ENCODE measurements around the gene UNC5B.
"Not testable (repeated sequence)": the region's sequence is repeated elsewhere in the genome, so short reads cannot be mapped to it uniquely, and the experiment has no call there.

The UNC5B gene

DNA sequence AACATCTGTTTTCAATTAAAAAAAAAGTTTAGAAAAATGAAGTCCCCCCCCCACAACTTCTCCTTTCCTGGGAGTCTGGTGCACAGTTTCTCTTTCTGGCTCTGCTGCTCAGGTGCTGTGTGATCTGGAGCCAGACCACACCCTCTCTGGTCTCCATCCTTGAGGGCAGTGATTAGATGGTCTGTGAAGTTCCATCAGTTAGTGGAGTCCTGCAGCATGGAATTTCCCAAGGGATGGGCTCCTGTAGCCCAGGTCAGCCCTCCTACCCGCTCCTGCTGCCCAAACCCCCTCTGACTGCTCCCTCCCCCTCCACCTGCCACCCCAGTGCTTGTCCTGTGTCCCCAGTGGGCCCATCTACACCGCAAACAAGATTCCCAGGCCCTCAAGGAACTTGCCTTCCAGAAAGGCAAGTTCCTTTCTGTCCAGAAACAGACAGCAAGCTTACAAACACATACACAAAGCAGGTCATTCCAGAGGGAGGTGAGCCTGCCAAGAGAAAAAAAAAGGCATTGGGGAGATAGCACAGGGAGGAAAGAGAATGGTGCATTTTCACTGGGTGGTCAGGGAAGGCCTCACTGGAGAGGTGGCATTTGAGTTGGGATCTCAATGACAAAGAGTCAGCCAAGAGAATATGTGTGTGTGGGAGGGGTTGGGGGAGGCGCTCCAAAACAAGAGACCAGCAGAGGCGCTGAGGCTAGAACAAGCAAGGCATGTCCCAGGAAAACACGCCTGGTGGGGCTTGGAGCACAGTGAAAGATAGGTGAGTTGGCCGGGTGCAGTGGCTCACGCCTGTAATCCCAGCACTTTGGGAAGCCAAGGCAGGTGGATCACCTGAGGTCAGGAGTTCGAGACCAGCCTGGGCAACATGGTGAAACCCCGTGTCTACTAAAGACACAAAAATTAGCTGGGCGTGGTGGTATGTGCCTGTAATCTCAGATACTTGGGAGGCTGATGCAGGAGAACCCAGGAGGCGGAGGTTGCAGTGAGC is 57.2 kb downstream of the UNC5B start:
- DNase-seq: no peak

DNA sequence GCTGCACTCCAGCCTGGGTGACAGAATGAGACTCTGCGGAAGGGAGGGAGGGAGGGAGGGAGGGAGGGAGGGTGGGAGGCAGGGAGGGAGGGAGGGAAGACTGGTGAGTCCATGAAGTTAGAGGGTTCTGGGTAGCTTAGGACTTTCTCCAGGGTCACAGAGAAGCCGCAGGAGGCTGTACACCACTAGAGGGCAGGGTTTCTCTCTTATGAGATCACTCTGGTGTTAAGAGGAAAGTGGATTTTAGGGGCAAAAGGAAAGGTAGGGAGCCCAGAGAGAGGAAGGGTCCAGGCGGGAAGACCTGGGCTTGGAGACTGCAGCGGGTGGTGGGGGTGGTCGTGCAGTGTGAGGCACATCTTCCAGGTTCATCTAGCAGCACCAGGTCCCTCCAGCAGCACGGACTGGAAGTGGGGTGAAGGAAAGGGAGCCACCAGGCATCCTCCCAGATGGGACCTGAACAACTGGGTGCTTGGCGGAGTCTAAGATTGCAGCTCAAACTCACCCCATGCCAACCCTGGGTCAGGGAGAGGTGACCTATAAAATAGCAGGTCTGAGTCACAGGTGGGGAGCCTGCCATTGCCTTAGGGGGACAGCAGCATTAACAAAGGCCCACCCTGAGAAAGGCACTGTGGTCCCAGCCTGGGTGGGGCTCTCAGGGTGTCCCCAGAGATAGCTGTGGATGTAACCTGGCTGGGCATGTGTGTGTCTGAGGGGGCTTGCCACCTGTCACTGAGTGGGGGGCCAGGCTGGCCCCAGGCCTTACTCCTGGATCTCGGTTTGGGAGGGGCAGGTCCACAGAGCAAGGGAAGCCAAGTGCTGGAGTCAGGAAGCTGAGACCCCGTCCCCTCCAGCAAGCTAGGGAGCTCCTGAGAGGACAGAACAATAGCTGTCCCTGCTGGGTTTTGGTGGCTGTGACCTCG is 58.2 kb downstream of the UNC5B start:
- DNase-seq: peak in 1 of 2 experiments; percentile 24

DNA sequence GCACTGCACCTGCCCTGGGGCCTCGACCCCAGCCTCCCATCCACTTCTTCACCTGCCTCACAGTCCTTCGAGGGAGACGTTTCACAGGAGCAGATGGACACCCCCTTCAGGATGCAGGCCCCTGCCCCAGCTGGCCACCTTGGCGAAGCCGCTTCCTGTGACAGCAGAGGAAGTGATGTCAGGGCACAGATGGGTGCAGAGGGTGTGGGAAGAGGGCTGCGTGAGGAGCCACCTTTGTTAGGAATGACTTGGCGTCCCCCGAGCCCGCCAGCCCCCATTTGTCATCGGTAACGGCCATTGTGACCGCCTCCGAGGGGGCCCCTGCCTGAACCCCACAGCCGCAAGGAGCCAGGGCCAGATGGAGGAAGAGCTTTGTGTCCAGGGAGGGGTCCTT is 59.3 kb downstream of the UNC5B start:
- DNase-seq: peak in 1 of 2 experiments; percentile 15

- DNase-seq: no peak
These were observed 59.8 kb downstream of the UNC5B start for GRCh38 chr10:71272056-71272771.

DNA sequence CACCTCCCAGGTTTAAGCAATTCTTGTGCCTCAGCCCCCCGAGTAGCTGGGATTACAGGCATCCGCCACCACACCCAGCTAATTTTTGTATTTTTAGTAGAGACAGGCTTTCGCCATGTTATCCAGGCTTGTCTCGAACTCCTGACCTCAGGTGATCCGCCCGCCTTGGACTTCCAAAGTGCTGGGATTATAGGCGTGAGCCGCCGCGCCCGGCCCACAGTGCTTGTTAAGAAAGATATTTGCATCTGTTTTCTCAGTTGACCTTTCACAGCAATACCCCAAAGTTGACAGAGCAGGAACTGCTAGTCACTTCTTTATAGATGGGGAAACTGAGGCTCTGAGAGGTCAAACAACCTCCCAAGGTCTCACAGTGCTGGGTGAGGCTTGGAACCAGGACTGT is 60.6 kb downstream of the UNC5B start:
- DNase-seq: not testable (repeated sequence)

DNA sequence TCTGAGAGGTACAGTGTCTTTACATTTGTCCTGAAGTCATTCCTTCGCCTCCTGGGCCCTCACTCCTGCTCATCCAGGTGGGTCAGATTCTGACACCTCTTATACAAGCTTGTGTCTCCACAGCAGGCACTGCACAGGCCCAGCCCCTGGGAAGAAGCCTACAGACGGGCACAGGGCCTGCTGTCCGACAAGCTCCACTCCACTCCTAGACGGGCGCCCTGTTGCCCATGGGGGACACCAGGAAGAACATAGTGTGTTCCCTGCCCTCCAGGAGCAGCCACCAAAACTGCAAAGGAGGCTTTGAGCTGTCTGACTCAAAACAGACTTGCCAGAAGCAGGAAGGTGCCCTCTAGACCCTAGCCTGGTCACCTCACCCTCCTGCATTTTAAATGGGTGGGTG is 61.1 kb downstream of the UNC5B start:
- no peak for DNase-seq

DNA sequence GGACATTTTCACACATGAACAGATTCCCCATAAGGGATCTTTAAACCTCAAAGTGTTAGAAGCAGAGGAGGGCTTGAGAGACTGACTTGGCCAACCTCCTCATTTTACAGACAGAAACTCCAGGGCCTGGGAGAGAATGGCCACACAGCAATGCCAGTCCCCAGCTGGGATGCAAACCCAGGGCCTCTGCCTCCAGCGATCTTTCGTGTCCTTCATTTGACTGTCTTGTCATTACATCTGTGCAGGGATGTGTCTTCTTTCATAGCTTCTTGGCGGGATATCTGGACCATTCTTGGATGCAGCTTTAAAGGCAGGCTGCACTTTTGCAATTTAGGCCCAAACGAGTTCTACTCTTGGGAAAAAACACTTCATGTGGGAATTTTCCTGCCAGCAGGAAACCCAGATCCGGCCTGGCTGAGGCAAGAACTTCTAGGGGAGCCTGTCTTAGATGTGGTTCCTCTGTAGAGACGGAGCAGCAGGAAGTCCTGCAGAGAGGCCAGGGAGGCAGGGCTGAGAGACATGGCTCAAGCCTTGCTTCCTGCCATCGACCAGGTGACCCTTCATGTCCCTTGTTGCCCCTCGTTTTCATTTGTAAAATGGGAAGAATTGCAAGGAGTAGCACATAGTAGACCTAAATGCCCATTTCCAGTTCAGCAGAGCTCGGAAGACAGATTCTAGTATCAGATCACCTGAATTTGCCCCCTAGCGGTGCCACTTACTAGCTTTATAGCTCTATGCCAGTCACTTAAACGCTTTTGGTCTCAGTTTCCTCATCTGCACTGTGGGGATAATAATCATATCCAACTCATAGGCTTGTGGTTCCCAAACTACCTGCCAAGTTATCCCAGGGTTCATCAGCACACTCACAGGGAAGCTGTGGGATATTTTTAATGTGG is 62.8 kb downstream of the UNC5B start:
- no peak for DNase-seq

- no peak for DNase-seq
These were observed 64.5 kb downstream of the UNC5B start for GRCh38 chr10:71276873-71277272.

DNA sequence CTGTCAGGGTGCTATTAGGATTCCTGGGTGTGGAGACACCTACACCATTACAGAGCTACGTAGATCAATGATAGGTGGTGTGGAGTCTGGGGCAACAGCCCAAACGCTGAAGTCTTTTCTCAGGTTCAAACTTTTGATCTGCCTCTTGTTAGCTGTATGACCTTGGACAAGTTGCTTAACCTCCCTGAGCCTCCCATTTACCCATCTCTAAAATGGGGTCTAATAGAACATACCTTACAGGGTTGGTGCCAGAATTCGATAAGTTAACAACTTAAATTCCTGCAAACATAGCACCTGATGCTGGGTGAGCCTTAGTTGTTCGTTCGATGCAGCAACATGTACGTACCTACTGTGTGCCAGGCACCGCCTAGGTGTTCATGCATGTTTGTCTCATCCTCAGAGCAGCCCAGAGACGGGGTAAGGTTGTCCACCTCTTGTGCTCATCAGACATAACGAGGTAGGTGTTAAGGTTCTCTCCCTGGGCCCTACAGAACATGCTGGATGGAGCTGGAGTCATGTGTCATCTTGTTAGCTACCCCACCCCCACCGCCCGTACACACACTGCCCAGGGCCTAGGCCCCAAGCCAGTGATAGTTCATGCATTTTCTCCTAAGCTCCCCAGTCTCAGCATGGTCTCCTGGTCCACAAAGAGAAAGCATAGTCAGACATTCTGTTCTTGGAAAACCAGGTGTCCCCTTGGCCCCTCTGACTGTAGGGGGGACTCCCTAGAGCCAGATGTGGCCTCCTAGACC is 65.7 kb downstream of the UNC5B start:
- no peak for DNase-seq

DNA sequence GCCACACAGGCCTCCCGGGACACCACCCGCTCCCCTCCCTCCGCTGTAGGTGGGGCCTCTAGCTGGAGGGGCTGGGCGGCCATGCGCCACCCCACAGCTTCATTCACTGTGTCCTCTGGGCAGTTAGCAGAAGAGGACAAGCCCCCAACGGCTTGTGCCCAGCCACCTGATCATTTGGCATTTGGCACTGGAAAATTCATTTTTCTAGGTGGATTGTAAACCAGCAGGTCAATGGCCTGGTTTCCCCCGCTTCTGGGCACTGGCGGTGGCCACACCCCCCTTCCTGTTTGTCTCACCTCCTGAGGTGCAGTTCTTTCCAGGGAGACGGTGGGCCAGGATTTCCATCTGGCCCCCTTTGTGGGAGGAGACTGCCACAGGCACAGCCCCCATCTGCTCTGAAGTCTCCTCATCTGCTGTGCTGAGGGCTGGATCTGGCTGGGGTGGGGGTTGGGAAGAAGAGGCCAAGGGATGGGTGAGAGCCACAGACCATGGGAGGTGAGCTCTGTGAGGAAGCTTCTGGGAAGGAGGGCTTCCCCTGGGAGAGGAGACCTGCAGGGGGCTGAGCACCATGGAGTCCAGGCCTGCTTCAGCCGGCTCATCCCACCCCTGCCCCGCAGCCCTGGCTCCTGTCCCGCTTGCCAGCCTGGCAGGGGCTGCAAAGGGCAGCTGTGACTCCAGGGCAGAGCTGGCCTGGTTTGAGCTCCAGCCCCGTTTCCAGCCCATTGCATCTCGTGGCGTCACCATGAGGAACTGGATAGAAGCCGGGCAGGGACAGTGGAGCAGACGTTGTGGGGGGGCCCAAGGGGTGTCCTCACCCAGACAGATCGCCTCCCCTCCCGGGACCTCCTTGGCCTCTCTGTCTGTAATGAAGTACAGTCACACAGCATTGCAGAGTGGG is 66.6 kb downstream of the UNC5B start:
- no peak for DNase-seq

GRCh38 chr10:71279590-71280170 is 67.3 kb downstream of the UNC5B start:
- no peak for DNase-seq

DNA sequence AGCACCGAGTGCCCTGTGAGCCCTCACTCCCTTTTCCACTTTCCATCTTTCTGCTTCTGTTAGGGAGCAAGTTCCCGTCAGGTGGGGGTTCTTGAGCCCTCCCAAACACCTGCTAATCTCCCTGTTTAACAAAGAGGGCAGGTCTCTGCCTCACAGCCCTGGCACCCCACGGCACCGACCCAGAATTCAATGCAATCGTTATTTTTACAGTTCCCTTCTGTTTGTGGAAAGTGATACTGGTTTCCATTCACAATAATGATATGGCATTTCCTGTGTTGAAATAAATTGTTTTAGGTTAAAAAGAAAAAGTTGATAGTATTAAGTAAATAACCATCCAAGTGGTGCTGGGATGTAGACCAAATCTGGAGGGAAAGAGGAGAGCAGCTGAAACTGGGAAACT is 67.8 kb downstream of the UNC5B start:
- no peak for DNase-seq

DNA sequence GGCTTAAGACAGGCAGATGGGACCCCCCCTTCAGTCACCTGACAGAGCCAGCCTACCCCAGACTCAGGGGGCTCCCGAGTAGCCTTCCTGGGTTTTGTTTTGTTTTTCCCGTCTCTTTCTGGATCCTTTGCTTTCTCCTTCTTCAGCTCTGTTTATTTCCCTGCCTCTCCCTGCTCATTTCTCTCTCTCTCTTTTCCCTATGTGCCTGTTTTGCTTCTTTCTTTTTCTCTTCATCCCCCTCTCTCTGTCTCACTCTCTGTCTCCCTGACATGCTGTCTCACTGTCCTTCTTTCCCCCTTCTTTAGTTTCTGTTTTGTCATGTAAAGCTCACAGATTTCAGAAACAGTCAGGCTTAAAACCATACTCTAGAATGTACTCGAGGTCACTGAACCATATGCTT is 68.5 kb downstream of the UNC5B start:
- no peak for DNase-seq

DNA sequence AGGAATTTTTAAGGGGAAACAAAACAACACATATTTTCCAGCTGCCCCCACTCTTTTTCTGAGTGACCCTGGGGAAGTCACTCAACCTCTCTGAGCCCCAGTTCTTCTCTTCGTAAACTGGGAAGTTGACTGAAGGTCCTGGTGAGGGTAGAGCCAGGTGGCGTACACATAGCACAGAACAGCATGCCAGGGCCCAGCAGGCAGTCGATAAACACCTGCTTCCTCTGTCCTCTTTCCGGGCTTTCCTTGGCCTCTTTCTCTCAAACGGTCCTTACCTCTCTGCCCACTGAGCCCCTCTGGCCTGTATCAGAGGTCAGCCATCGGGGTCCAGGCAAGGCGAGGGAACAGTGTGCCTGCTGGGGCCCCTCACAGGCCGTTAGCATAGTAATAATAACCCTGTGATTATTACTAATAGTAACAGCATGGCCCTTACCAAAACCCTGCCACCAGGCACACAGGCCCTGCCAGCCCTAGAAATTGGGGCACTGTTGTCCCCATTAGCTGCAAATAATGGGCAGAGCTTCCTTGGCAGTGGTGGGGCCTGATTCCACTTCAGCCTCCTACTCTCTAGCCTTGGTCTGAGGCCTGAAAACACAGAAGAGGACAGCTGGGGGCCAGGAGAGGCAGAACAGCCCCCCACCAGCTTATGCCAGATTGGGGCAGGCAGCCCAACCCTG is 69.4 kb downstream of the UNC5B start:
- DNase-seq: no peak

DNA sequence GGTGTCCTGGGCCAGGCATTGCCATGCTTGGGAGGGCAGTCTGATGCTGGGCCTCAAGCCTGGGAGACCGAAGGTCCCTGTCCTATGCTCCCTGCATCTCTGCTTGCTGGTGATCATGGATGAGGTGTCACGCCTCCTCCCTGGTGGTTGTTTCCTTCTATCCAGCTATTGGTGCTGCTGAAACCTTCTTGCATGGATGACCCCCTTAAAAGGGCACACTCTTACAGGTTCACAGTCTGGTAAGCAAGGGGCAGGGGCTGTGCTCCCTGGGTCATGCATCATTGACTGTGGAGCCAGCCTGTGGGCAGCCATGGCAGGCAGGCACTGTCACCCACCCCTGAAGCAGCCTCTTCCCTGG is 69.9 kb downstream of the UNC5B start:
- DNase-seq: no peak

DNA sequence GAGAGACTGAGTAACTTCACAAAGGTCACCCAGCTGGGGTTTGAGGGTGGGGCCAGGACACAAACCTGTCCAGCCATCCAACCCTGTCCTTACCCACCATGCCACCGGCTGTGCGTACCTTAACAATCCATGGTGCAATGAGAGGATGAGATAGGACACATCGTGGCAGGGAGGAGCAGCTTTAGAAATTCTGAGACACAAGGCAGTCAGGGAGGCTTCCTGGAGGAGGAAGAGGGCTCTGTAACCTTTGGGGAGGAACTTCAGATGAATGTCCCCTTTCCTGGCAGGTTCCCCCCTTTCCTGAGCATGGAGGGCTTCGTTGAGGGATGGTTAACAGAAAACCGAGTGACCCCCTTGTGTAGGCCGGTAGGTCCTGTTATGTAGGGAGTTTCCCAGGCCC is 71.0 kb downstream of the UNC5B start:
- DNase-seq: no peak

GRCh38 chr10:71283876-71284275 is 71.5 kb downstream of the UNC5B start:
- DNase-seq: no peak

DNA sequence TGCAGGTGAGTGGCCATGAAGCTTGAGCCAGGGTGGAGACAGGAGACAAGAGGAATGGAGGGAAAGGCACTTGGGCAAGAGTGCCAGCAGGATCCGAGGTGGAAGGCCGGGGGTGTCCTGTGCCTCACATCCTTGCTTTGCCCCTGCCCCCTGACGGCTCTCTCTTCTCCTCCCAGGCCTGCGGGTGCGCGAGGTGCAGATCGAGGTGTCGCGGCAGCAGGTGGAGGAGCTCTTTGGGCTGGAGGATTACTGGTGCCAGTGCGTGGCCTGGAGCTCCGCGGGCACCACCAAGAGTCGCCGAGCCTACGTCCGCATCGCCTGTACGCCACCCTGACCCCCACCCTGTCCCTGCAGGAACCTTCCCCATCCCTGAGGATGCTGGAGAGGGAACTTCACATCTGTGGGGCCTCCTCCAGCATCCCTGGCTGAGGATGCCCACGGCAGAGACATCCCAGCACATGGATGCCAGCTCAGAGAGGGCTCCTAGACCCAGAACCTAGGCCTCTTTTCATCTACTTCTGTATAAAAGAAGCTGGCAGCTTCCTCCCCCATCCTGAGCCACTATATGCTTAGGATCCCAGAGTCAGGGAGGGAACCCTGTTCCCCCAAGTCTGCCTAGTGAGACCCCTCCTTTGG is 72.3 kb downstream of the UNC5B start:
- DNase-seq: no peak

GRCh38 chr10:71285180-71285545 is 72.8 kb downstream of the UNC5B start:
- peak in 1 of 2 experiments; percentile 12 for DNase-seq
